Mesenchymal stem cell (in vitro differentiated cells and primary cell): ENCODE measurements around the gene SELENOK.

Experiments
- DNase-seq: peaks from one replicate; pipeline ENCODE4 v3.0.0-alpha.2; 2013
- H2AFZ ChIP-seq: one replicate; pipeline ENCODE4 v1.6.1; 2013; ENCODE audit warnings: low read depth, mild to moderate bottlenecking, control low read depth, inconsistent platforms, low read length, moderate library complexity
- H2AK5ac ChIP-seq: 2 replicates; pipeline ENCODE4 v1.6.1; 2013; ENCODE audit warnings: low read length, moderate library complexity, mild to moderate bottlenecking, inconsistent platforms; ENCODE audit not compliant: severe bottlenecking
- H2BK120ac ChIP-seq: one replicate; pipeline ENCODE4 v1.6.1; 2013; ENCODE audit warnings: low read depth, mild to moderate bottlenecking, inconsistent platforms, low read length, moderate library complexity
- H2BK12ac ChIP-seq, 2 experiments: one replicate each; pipeline ENCODE4 v1.6.1; 2013; ENCODE audit warnings: inconsistent platforms in 2 of 2, low read length in 2 of 2, mild to moderate bottlenecking in 2 of 2, moderate library complexity in 2 of 2, control low read depth in 1 of 2
- H2BK15ac ChIP-seq: one replicate; pipeline ENCODE4 v1.6.1; 2013; ENCODE audit warnings: mild to moderate bottlenecking, low read depth, inconsistent platforms; ENCODE audit not compliant: poor library complexity, severe bottlenecking
- H2BK5ac ChIP-seq: 2 replicates; pipeline ENCODE4 v1.6.1; 2013; ENCODE audit warnings: low read depth, mild to moderate bottlenecking, low read length, control low read depth, inconsistent platforms; ENCODE audit not compliant: poor library complexity, severe bottlenecking
- H3K14ac ChIP-seq, 2 experiments: one replicate each; pipeline ENCODE4 v1.6.1; 2013; ENCODE audit warnings: inconsistent platforms in 2 of 2, low read length in 2 of 2, control low read depth in 1 of 2, mild to moderate bottlenecking in 1 of 2, moderate library complexity in 1 of 2
- H3K18ac ChIP-seq, 2 experiments: one replicate each; pipeline ENCODE4 v1.6.1; 2013; ENCODE audit warnings: inconsistent platforms in 2 of 2, low read length in 2 of 2, control low read depth in 1 of 2, low read depth in 1 of 2, mild to moderate bottlenecking in 1 of 2
- H3K23ac ChIP-seq, 2 experiments: one replicate each; pipeline ENCODE4 v1.6.1; 2013; ENCODE audit warnings: inconsistent platforms in 2 of 2, low read length in 2 of 2, mild to moderate bottlenecking in 2 of 2, moderate library complexity in 2 of 2, control low read depth in 1 of 2
- H3K27ac ChIP-seq: 2 replicates; pipeline ENCODE4 v1.5.1; 2013; ENCODE audit warnings: mild to moderate bottlenecking, moderate library complexity, low read length, control low read depth, inconsistent platforms; ENCODE audit not compliant: poor library complexity, severe bottlenecking
- H3K27me3 ChIP-seq, 2 experiments: 2 replicates each; pipeline versions ENCODE4 v1.6.1 to v1.7.0; 2013; ENCODE audit warnings: low read length in 2 of 2, mild to moderate bottlenecking in 2 of 2, moderate library complexity in 2 of 2, control low read depth in 1 of 2, inconsistent platforms in 1 of 2; ENCODE audit not compliant: control insufficient read depth in 1 of 2, insufficient read depth in 1 of 2
- H3K36me3 ChIP-seq, 2 experiments: 2 replicates each; pipeline versions ENCODE4 v1.6.1 to v1.7.0; 2013; ENCODE audit warnings: low read length in 2 of 2, control low read depth in 1 of 2, inconsistent platforms in 1 of 2, low read depth in 1 of 2, mild to moderate bottlenecking in 1 of 2; ENCODE audit not compliant: insufficient read depth in 2 of 2, control insufficient read depth in 1 of 2
- H3K4ac ChIP-seq, 2 experiments: one replicate each; pipeline ENCODE4 v1.6.1; 2013; ENCODE audit warnings: inconsistent platforms in 2 of 2, low read length in 2 of 2, mild to moderate bottlenecking in 2 of 2, moderate library complexity in 2 of 2, control low read depth in 1 of 2, low read depth in 1 of 2
- H3K4me1 ChIP-seq: 2 replicates; pipeline ENCODE4 v1.6.1; 2013; ENCODE audit warnings: low read depth, low read length, control low read depth; ENCODE audit not compliant: control insufficient read depth, insufficient read depth
- H3K4me2 ChIP-seq: 2 replicates; pipeline ENCODE4 v1.6.1; 2013; ENCODE audit warnings: low read length, mild to moderate bottlenecking, inconsistent platforms; ENCODE audit not compliant: poor library complexity, severe bottlenecking
- H3K4me3 ChIP-seq, 2 experiments: 2 replicates each; pipeline versions ENCODE4 v1.5.1 to v1.7.0; 2013; ENCODE audit warnings: low read length in 2 of 2, mild to moderate bottlenecking in 2 of 2, control low read depth in 1 of 2, low read depth in 1 of 2; ENCODE audit not compliant: insufficient read depth in 1 of 2
- H3K79me1 ChIP-seq: replicated peaks from 2 replicates; pipeline ENCODE4 v1.6.1; 2013; ENCODE audit warnings: mild to moderate bottlenecking, control low read depth, low read length, inconsistent platforms; ENCODE audit not compliant: poor library complexity, severe bottlenecking
- H3K9ac ChIP-seq: 2 replicates; pipeline ENCODE4 v1.7.0; 2013; ENCODE audit warnings: mild to moderate bottlenecking, low read length, moderate library complexity
- H3K9me3 ChIP-seq: 2 replicates; pipeline ENCODE4 v1.7.0; 2013; ENCODE audit warnings: mild to moderate bottlenecking, low read length; ENCODE audit not compliant: control insufficient read depth
- H4K8ac ChIP-seq: one replicate; pipeline ENCODE4 v1.6.1; 2013; ENCODE audit warnings: inconsistent platforms, mild to moderate bottlenecking, low read length, moderate library complexity
- H4K91ac ChIP-seq: one replicate; pipeline ENCODE4 v1.6.1; 2013; ENCODE audit warnings: mild to moderate bottlenecking, low read length, inconsistent platforms
- WGBS: methylation state at CpG from one replicate; pipeline ENCODE4 v1.1.7; 2013; ENCODE audit warnings: mixed read lengths; 5-methylcytosine and 5-hydroxymethylcytosine counted together

SELENOK gene

GRCh38 chr3:53902711-53903110 is 11.1 kb upstream of the SELENOK start:
- no peak overlapping the region for H3K4me2 ChIP-seq
- H3K23ac ChIP-seq: no peak overlapping the region
- H3K4me3 ChIP-seq: no peak overlapping the region
- no peak overlapping the region for H2AFZ ChIP-seq
- no peak overlapping the region for H4K8ac ChIP-seq
- no peak overlapping the region for H2AK5ac ChIP-seq
- H3K79me1 ChIP-seq: no peaks in the 10 kb centered on the region
- no peaks in the 10 kb centered on the region for H3K36me3 ChIP-seq
- H3K9ac ChIP-seq: no peak overlapping the region
- no peak for DNase-seq
- no peak overlapping the region for H2BK5ac ChIP-seq
- no peak overlapping the region for H3K27ac ChIP-seq
- H4K91ac ChIP-seq: no peak overlapping the region
- WGBS: 74% methylated on average over 5 of the region's 5 CpGs
- no peak overlapping the region for H3K4ac ChIP-seq
- no peak overlapping the region for H3K18ac ChIP-seq
- H3K14ac ChIP-seq: no peak overlapping the region
- no peaks in the 10 kb centered on the region for H3K4me1 ChIP-seq
- no peak overlapping the region for H2BK15ac ChIP-seq
- no peak overlapping the region for H2BK12ac ChIP-seq
- no peak overlapping the region for H2BK120ac ChIP-seq
- no peaks in the 10 kb centered on the region for H3K9me3 ChIP-seq
- H3K27me3 ChIP-seq: peaks cover under 1 to 3% of the 10 kb centered on the region in 2 experiments

DNA sequence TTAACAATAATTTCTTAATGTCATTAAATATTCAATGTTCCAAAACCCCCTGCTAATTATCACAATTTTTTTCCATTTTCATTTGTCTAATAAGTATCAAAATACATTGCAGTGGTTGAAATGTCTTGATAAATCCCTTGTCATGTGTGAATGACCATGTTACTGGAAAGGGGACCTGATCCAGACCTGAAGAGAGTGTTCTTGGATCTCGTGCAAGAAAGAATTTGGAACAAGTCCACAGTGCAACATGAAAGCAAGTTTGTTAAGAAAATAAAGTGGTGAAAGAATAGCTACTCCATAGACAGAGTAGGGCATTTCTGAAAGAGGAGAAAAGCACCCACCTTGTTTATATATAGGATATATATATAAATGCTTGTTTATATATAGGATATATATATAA is 10.4 kb upstream of the SELENOK start:
- no peak overlapping the region for H3K27ac ChIP-seq
- H3K9me3 ChIP-seq: no peaks in the 10 kb centered on the region
- no peaks in the 10 kb centered on the region for H3K79me1 ChIP-seq
- H3K36me3 ChIP-seq: no peaks in the 10 kb centered on the region
- no peak overlapping the region for H3K4ac ChIP-seq
- WGBS: 75% methylated on average over 1 of the region's 1 CpG
- H3K4me2 ChIP-seq: no peak overlapping the region
- H3K4me1 ChIP-seq: no peaks in the 10 kb centered on the region
- H3K18ac ChIP-seq: no peak overlapping the region
- H3K27me3 ChIP-seq: peaks cover 5 to 9% of the 10 kb centered on the region in 2 experiments
- no peak overlapping the region for H3K9ac ChIP-seq
- no peak overlapping the region for H3K23ac ChIP-seq
- no peak overlapping the region for H2BK120ac ChIP-seq
- H2AFZ ChIP-seq: no peak overlapping the region
- no peak overlapping the region for H2BK15ac ChIP-seq
- no peak overlapping the region for H3K4me3 ChIP-seq
- no peak overlapping the region for H4K91ac ChIP-seq
- H2BK12ac ChIP-seq: no peak overlapping the region
- DNase-seq: no peak
- no peak overlapping the region for H3K14ac ChIP-seq
- H2AK5ac ChIP-seq: no peak overlapping the region
- H4K8ac ChIP-seq: no peak overlapping the region
- no peak overlapping the region for H2BK5ac ChIP-seq

DNA sequence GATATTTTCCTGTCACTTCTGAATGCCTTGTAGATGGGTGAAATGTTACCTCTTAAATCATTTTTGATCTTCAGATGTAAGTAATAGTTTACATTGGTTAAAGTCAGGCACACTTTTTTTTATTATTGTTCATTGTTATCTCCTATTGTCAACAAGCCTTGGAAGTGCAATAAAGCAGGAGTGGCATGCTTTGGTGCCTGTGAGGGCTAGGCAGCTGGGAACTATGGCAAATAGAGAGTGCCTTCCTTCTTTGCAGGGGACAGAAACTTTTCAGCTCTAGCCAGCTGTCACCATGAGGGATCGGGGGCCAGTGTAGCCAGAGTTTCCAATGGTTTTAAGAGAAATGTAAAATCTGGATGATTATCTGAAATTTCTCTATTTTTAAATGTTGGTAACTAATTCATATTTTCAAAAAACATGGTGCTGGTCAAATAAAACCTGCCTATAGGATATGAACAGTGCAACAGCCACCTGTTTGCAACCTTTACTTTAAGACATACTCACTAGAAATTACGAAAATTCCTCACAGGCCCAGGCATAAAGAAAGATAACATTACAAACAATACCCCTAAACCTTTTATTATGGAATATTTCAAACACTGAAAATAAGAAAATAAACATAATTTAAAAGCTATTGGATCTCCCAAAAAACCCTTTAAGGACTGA is 9.1 kb upstream of the SELENOK start:
- WGBS: no CpG with 5 or more reads among the region's 2 CpGs
- no peak overlapping the region for H3K18ac ChIP-seq
- DNase-seq: no peak

GRCh38 chr3:53899750-53900149 is 8.1 kb upstream of the SELENOK start:
- Histone ChIP-seq H2AFZ (no peak overlapping the region), H4K8ac (no peak overlapping the region), H3K27me3 (peaks cover 8 to 19% of the 10 kb centered on the region in 2 experiments), H3K4me3 (no peak overlapping the region), H3K79me1 (no peaks in the 10 kb centered on the region), H3K23ac (no peak overlapping the region), H2BK15ac (no peak overlapping the region), H3K9ac (no peak overlapping the region), H3K4ac (no peak overlapping the region), H3K14ac (no peak overlapping the region), H4K91ac (no peak overlapping the region), H2BK120ac (no peak overlapping the region), H2AK5ac (no peak overlapping the region), H3K36me3 (no peaks in the 10 kb centered on the region), H3K18ac (no peak overlapping the region), H3K9me3 (no peaks in the 10 kb centered on the region), H3K27ac (no peak overlapping the region), H3K4me1 (no peaks in the 10 kb centered on the region), H2BK12ac (no peak overlapping the region), H3K4me2 (no peak overlapping the region), H2BK5ac (no peak overlapping the region)
- 38% methylated on average over 1 of the region's 2 CpGs for WGBS
- DNase-seq: no peak

More for the DNA sequence above, 9.1 kb upstream of the SELENOK start:
- Histone ChIP-seq H3K23ac (no peak overlapping the region), H3K4me2 (no peak overlapping the region), H2AK5ac (no peak overlapping the region), H3K9ac (no peak overlapping the region), H3K14ac (no peak overlapping the region), H2BK5ac (no peak overlapping the region), H2BK12ac (no peak overlapping the region), H4K8ac (no peak overlapping the region), H2BK120ac (no peak overlapping the region), H3K4ac (no peak overlapping the region), H3K4me1 (no peaks in the 10 kb centered on the region), H3K27ac (no peak overlapping the region), H3K36me3 (no peaks in the 10 kb centered on the region), H4K91ac (no peak overlapping the region), H3K9me3 (no peaks in the 10 kb centered on the region), H2AFZ (no peak overlapping the region), H2BK15ac (no peak overlapping the region), H3K4me3 (no peak overlapping the region), H3K27me3 (peaks cover 5 to 17% of the 10 kb centered on the region in 2 experiments), H3K79me1 (no peaks in the 10 kb centered on the region)
